Stimulated activated CD4-positive, alpha-beta T cell treated with anti-CD3 and anti-CD28 coated beads, Interleukin-4, amount 100 ng/mL, for 24 hours (primary cell): ENCODE measurements around the gene EPS8L3.
"Not testable (repeated sequence)": the region's sequence is repeated elsewhere in the genome, so short reads cannot be mapped to it uniquely, and the experiment has no call there.

Source experiments
- DNase-seq: peaks from one replicate; pipeline ENCODE4 v3.0.0-alpha.2; 2020

The EPS8L3 gene, protein sequence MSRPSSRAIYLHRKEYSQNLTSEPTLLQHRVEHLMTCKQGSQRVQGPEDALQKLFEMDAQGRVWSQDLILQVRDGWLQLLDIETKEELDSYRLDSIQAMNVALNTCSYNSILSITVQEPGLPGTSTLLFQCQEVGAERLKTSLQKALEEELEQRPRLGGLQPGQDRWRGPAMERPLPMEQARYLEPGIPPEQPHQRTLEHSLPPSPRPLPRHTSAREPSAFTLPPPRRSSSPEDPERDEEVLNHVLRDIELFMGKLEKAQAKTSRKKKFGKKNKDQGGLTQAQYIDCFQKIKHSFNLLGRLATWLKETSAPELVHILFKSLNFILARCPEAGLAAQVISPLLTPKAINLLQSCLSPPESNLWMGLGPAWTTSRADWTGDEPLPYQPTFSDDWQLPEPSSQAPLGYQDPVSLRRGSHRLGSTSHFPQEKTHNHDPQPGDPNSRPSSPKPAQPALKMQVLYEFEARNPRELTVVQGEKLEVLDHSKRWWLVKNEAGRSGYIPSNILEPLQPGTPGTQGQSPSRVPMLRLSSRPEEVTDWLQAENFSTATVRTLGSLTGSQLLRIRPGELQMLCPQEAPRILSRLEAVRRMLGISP

DNA sequence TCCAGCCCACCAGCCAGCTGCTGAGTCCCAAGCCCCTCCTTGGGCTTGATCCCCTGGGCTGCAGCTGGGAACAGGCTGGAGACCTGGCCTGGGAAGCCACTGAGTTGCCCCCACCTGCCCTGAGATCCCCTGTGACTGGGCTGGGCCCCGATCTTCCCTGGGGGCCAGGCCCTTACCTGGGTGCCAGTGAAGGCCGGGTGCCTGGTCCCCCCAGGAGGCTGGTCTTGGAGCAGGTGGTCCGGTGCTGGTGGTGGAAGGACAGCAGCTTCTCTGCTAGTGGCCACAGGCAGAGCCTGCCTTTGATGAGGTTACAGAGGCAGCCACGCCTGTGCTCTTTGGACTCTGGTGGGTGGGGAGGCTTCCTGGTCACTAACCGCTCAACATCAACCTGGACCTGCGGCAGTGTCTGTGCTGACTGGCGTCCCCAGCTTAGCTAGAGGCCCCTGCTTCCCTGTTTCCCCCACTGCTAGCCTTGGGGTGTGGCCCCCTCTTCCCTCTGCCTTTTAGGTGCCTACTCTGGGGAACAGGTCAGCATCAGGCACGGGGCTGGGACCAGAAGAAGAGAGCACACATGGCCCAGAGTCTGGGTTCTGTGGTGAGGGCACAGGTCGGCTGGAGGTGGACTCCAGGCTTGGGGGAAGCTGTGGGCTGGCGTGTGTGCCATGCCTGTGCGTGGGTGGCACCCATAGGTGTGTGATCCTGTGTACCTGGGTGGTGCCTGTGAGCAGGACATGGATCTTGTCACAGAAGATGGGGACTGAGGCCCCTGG lies at the start of gene EPS8L3:
EPS8L3 (minus strand) TSS at position 278 of the 770 bp plus-strand sequence. CDS start 2,174 bp downstream, outside the sequence.
- no peak for DNase-seq

GRCh38 chr1:109812691-109813393 lies 49.1 kb upstream of the EPS8L3 start:
- DNase-seq, result no peak

DNA sequence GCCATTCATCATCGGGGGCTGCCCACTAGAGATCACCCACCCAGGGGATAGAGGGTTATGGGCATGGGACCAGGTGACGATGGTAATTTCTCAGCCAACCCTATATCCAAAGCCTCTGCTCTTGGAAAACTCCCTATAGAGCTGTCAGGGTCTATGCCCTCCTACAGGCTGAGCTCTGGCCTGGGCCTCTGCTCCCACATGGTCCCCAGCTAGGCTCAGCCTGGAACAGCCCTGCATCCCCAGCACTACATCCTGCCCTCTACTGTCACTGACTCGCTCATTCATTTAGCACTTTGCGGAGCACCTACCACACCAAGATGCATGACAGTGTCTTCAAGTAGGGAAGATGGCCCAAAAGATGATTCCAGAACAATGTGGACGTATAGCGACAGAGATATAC lies 45.0 kb upstream of the EPS8L3 start:
- DNase-seq, result no peak

DNA sequence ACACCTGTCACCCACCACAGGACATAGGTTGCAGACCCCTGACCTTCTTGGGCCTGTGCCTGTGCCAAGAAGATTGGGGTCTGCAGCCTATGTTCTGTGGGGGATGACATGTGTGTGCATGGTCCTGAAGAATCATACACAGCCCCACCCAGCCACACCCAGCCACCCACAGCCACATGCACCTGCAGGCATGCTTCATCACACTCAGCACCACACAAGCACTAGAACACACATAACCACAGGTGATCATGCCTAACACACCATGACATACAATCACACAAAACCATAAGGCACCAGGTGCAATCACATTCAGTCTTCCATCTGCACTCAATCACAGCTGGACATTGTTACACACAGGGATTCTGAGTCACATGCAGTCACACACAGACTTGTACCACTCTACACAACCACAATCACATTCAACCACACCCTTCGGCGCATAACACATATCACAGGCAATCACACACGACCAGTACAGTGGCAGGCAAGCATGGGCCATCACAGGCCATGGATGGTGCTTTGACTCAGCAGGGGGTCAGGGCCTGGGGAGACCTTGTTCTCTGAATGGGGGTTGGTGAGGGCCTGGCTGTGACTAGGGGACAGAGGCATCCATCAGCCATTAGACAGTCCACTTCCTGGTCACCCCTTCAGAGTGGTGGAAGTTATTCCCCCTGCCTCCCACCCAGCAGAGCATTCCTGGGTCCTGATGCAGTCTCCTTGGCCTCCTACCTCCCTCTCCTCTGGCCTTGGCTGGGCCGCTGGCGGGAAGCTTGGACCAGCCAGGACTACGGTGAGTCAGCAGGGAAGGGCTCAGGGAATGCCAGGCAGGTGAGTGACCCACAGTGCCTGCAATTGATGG lies 44.3 kb upstream of the EPS8L3 start:
- no peak for DNase-seq

GRCh38 chr1:109807402-109807801 lies 43.7 kb upstream of the EPS8L3 start:
- no peak for DNase-seq

DNA sequence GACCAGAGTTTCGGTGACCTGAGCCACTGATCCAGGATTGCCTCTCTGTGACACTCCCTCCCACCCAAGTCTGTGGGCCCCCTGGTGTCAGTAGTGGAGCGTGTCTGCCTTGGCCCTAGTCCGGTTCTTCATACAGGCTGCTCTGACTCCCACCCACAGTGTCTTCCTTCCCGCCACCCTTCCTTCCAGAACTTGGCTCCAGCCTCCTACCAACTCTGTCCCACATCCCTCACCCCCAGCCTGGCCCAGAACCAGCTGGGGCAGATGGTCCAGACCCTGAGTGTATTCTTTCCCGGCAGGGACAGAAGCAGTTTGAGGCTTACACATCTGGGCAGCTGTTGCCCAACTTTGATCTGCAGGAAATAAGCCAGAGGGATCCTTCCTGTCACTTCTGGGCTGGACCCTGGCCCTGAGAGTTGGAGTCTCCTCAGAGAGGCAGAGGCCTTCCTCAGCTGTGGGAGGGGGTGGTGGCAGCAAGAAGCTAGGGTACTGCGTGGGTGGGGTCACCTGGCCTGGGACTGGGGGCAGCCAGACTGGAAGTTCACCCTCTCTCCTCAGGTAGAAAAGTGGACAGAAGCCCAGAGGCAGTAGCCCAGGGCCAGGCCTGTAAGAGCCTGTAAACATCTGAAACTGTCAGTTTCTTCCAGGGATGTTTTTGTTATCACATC lies 43.1 kb upstream of the EPS8L3 start:
- no peak for DNase-seq

GRCh38 chr1:109805486-109806165 lies 41.9 kb upstream of the EPS8L3 start:
- DNase-seq, result no peak

- DNase-seq, result no peak
Observed at GRCh38 chr1:109804660-109805059, 40.9 kb upstream of the EPS8L3 start.

- no peak for DNase-seq
Observed at GRCh38 chr1:109803901-109804331, 40.2 kb upstream of the EPS8L3 start.

- no peak for DNase-seq
Observed at GRCh38 chr1:109802901-109803561, 39.3 kb upstream of the EPS8L3 start.

- peak; percentile 45 for DNase-seq
Observed at GRCh38 chr1:109802136-109802900, 38.6 kb upstream of the EPS8L3 start.

GRCh38 chr1:109801791-109802135 lies 38.0 kb upstream of the EPS8L3 start:
- DNase-seq, result no peak

GRCh38 chr1:109800291-109800690 lies 36.6 kb upstream of the EPS8L3 start:
- no peak for DNase-seq

- DNase-seq, result no peak
Observed at GRCh38 chr1:109799445-109799844, 35.7 kb upstream of the EPS8L3 start.

- DNase-seq, result not testable (repeated sequence)
Observed at GRCh38 chr1:109797303-109797595, 33.5 kb upstream of the EPS8L3 start.

DNA sequence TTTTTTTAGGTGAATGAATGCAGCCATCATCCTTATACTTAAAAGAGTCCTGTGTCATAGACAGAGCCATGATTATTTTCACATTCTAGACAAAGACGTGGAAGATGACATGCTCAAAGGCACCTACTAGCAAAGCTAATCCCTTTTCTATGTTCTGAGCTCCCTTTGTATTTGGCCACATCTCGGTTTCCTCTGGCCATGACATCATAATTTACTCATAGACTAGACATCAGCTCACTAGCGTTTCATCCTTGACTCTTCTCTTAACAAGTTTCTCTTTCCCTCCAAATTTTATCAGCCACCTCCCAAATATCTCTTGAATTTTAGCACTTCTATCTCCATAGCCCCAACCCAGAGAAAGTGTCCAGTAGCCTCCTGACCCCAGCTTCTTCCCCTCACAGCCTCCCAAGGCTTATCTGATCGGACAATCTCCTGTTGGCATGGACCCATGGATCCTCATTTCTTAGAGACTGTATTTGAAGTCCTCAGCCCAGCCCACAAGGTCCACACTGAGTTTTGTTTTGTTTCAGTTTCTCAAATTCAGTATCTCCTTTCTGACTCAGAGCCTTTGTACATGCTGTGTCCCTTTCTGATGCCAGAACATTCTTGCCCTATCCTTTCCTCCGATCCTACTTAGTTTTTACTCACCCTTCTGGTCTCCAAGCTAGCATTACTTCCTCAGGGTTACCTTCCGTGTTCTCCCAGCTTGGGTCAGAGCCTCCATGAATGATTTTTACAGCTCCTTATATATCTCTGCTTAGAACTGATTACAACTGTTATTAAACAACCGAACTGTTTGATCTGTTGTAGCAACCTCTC lies 33.0 kb upstream of the EPS8L3 start:
- DNase-seq, result no peak

GRCh38 chr1:109794319-109795132 lies 30.8 kb upstream of the EPS8L3 start:
- DNase-seq, result no peak
